OCI-LY7 (cell line): Measurements from ENCODE around the gene OAS3.

Source experiments
- CTCF ChIP-seq: fragments of 200-600 bp; sonication (generic); conservative IDR thresholded peaks from 2 replicates; pipeline ENCODE4 v1.5.1; 2014; ENCODE audit warnings: mild to moderate bottlenecking, antibody characterized with exemption, low read length, moderate library complexity, mixed read lengths
- EZH2phosphoT487 ChIP-seq: fragments of 200-600 bp; sonication (generic); IDR thresholded peaks from 2 replicates; pipeline ENCODE4 v1.6.1; 2018; ENCODE audit warnings: low read depth, borderline replicate concordance, mild to moderate bottlenecking, mixed run types, antibody characterized with exemption, low read length, moderate library complexity, mixed read lengths

- peak; percentile 100 for TF ChIP-seq CTCF
- no peak for TF ChIP-seq EZH2phosphoT487
Measured at GRCh38 chr12:112992541-112993398, 54.5 kb downstream of the OAS3 start.
